DND-41 (cell line): ENCODE data around the gene SLC36A2.

ENCODE experiments used
- ATAC-seq: fragments of 200-7000 bp; cut with Tn5 transposase; 3 replicates; pipeline ENCODE4 v1.9.1; 2021; ENCODE audit warnings: low read depth; ENCODE audit not compliant: insufficient read depth
- DNase-seq: peaks from one replicate; pipeline ENCODE4 v3.0.0-alpha.2; 2020
- H2AFZ ChIP-seq: 2 replicates; pipeline ENCODE4 v1.6.0; 2012; ENCODE audit warnings: low read depth, low read length
- H3K27ac ChIP-seq: 2 replicates; pipeline ENCODE4 v1.5.1; 2012; ENCODE audit warnings: low read length, inconsistent platforms
- H3K27me3 ChIP-seq: fragments of 200-600 bp; sonication (generic); 2 replicates; pipeline ENCODE4 v1.6.0; 2012; ENCODE audit warnings: low read length, mild to moderate bottlenecking, inconsistent platforms; ENCODE audit not compliant: insufficient read depth, poor library complexity
- H3K36me3 ChIP-seq: 2 replicates; pipeline ENCODE4 v1.5.1; 2012; ENCODE audit warnings: low read length, inconsistent platforms; ENCODE audit not compliant: insufficient read depth
- H3K4me1 ChIP-seq: 2 replicates; pipeline ENCODE4 v1.5.1; 2012; ENCODE audit warnings: mild to moderate bottlenecking, low read length; ENCODE audit not compliant: insufficient read depth
- H3K4me2 ChIP-seq: 2 replicates; pipeline ENCODE4 v1.6.0; 2012; ENCODE audit warnings: mild to moderate bottlenecking, moderate library complexity, low read length, inconsistent platforms; ENCODE audit not compliant: insufficient read depth
- H3K4me3 ChIP-seq, 2 experiments: fragments of 200-600 bp in 1 of 2; shearing (Covaris generic) in 1 of 2; 2 replicates each; pipeline ENCODE4 v1.5.1; 2012 to 2016; ENCODE audit warnings: inconsistent platforms in 2 of 2, low read length in 2 of 2, mild to moderate bottlenecking in 2 of 2, low read depth in 1 of 2, moderate library complexity in 1 of 2
- H3K79me2 ChIP-seq: 2 replicates; pipeline ENCODE4 v1.6.0; 2012; ENCODE audit warnings: low read length, inconsistent platforms; ENCODE audit not compliant: insufficient read depth
- H3K9ac ChIP-seq: 2 replicates; pipeline ENCODE4 v1.6.0; 2012; ENCODE audit warnings: low read depth, mild to moderate bottlenecking, inconsistent platforms, low read length, moderate library complexity
- H3K9me3 ChIP-seq: 2 replicates; pipeline ENCODE4 v1.5.1; 2012; ENCODE audit warnings: low read length, moderate library complexity, mild to moderate bottlenecking, inconsistent platforms; ENCODE audit not compliant: insufficient read depth, severe bottlenecking
- H4K20me1 ChIP-seq: 2 replicates; pipeline ENCODE4 v1.6.0; 2012; ENCODE audit warnings: low read length; ENCODE audit not compliant: insufficient read depth
- EZH2 ChIP-seq: IDR thresholded peaks from 3 replicates; pipeline ENCODE4 v1.6.1; 2012; ENCODE audit warnings: borderline replicate concordance, low read depth, mild to moderate bottlenecking, moderate library complexity, low read length, inconsistent platforms; ENCODE audit not compliant: severe bottlenecking
- TF ChIP-seq, protein P1 (sequence below): IDR thresholded peaks from 2 replicates; pipeline ENCODE4 v1.5.1; 2012; ENCODE audit warnings: borderline replicate concordance, low read length, moderate library complexity, mild to moderate bottlenecking; ENCODE audit not compliant: poor library complexity, severe bottlenecking; ENCODE audit errors: extremely low read depth

The SLC36A2 gene

GRCh38 chr5:151340004-151340403, 7.4 kb downstream of the SLC36A2 start:
- ATAC-seq (no peak), DNase-seq (no peak)
- Histone ChIP-seq H3K9me3 (no peaks in the 10 kb centered on the region), H3K9ac (no peak overlapping the region), H3K27me3 (peaks cover 29% of the 10 kb centered on the region), H2AFZ (no peak overlapping the region), H3K36me3 (no peaks in the 10 kb centered on the region), H3K27ac (no peak overlapping the region), H3K4me3 (no peak overlapping the region), H3K4me2 (no peak overlapping the region), H4K20me1 (no peaks in the 10 kb centered on the region), H3K79me2 (no peaks in the 10 kb centered on the region), H3K4me1 (no peaks in the 10 kb centered on the region)
- TF ChIP-seq, protein P1, sequence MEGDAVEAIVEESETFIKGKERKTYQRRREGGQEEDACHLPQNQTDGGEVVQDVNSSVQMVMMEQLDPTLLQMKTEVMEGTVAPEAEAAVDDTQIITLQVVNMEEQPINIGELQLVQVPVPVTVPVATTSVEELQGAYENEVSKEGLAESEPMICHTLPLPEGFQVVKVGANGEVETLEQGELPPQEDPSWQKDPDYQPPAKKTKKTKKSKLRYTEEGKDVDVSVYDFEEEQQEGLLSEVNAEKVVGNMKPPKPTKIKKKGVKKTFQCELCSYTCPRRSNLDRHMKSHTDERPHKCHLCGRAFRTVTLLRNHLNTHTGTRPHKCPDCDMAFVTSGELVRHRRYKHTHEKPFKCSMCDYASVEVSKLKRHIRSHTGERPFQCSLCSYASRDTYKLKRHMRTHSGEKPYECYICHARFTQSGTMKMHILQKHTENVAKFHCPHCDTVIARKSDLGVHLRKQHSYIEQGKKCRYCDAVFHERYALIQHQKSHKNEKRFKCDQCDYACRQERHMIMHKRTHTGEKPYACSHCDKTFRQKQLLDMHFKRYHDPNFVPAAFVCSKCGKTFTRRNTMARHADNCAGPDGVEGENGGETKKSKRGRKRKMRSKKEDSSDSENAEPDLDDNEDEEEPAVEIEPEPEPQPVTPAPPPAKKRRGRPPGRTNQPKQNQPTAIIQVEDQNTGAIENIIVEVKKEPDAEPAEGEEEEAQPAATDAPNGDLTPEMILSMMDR = no peak
- TF ChIP-seq EZH2 = no peak

GRCh38 chr5:151338734-151339133, 8.6 kb downstream of the SLC36A2 start:
- H3K79me2 ChIP-seq = no peaks in the 10 kb centered on the region
- H3K4me1 ChIP-seq = no peaks in the 10 kb centered on the region
- H4K20me1 ChIP-seq = no peaks in the 10 kb centered on the region
- H3K9ac ChIP-seq = no peak overlapping the region
- no peak overlapping the region for H3K4me2 ChIP-seq
- H3K9me3 ChIP-seq = no peaks in the 10 kb centered on the region
- no peak overlapping the region for H3K27ac ChIP-seq
- H3K4me3 ChIP-seq = no peak overlapping the region
- TF ChIP-seq, protein P1 = no peak
- no peaks in the 10 kb centered on the region for H3K36me3 ChIP-seq
- H3K27me3 ChIP-seq = peaks cover 18% of the 10 kb centered on the region
- DNase-seq (no peak), ATAC-seq (no peak)
- no peak overlapping the region for H2AFZ ChIP-seq

GRCh38 chr5:151332857-151333256, 14.5 kb downstream of the SLC36A2 start:
- Histone ChIP-seq H3K4me2 (no peak overlapping the region), H3K4me3 (no peak overlapping the region), H3K9ac (no peak overlapping the region), H3K79me2 (no peaks in the 10 kb centered on the region), H4K20me1 (no peaks in the 10 kb centered on the region), H3K9me3 (no peaks in the 10 kb centered on the region), H2AFZ (no peak overlapping the region), H3K4me1 (no peaks in the 10 kb centered on the region), H3K27ac (no peak overlapping the region), H3K27me3 (no peaks in the 10 kb centered on the region), H3K36me3 (no peaks in the 10 kb centered on the region)
- TF ChIP-seq EZH2 = no peak
- TF ChIP-seq, protein P1 = no peak
- no peak for ATAC-seq
- DNase-seq = no peak

DNA sequence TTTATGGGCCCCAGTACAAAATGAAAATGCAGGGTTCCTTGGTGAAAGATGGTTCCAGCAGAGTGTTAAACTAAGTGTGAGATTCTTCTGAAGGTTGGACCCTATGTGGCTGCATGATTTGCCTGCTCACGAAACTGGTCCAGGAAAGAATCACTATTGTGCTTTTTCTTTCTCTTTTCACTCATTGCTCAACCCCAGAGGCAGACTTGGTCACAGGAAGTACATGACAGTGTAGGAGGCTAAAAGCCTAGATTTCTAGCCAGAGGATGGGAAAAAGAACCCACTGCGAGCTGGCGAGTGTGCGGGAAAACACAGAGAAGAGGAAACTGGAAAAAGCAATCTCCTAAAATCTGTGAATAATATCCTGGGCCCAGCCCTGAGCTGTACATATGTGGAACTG, 18.6 kb downstream of the SLC36A2 start:
- no peak overlapping the region for H3K27ac ChIP-seq
- no peaks in the 10 kb centered on the region for H3K9me3 ChIP-seq
- no peak overlapping the region for H3K4me3 ChIP-seq
- no peak overlapping the region for H3K9ac ChIP-seq
- H3K79me2 ChIP-seq = no peaks in the 10 kb centered on the region
- H3K4me1 ChIP-seq = no peaks in the 10 kb centered on the region
- DNase-seq (no peak), ATAC-seq (0 out of 3 replicates have a peak, but pooled peaks have one; percentile 14)
- H3K27me3 ChIP-seq = no peaks in the 10 kb centered on the region
- TF ChIP-seq EZH2 = no peak
- TF ChIP-seq, protein P1 = no peak
- H4K20me1 ChIP-seq = no peaks in the 10 kb centered on the region
- H3K4me2 ChIP-seq = no peak overlapping the region
- no peaks in the 10 kb centered on the region for H3K36me3 ChIP-seq
- no peak overlapping the region for H2AFZ ChIP-seq
